Suprapubic skin (tissue), 4 donors: ENCODE results near the gene CHTOP. TPM values are rescaled to one million over a fixed set of nuclear protein-coding genes. Genes with fewer than 3 reads are reported as not detected.
"Not testable (repeated sequence)": the region's sequence is repeated elsewhere in the genome, so short reads cannot be mapped to it uniquely, and the experiment has no call there.

ENCODE experiments used
- DNase-seq, 2 donors: peaks; one replicate each; pipeline ENCODE4 v3.0.0-alpha.2; 2019; ENCODE audit warnings: low spot score in 2 of 2
- H3K27ac ChIP-seq: fragments of 200-600 bp; sonication (generic); one replicate; pipeline ENCODE4 v1.5.1; 2019
- H3K27me3 ChIP-seq: fragments of 200-600 bp; sonication (generic); one replicate; pipeline ENCODE4 v1.5.1; 2019
- H3K36me3 ChIP-seq: fragments of 200-600 bp; sonication (generic); one replicate; pipeline ENCODE4 v1.5.1; 2019
- H3K4me1 ChIP-seq: fragments of 200-600 bp; sonication (generic); one replicate; pipeline ENCODE4 v1.5.1; 2019
- H3K4me3 ChIP-seq: fragments of 200-600 bp; sonication (generic); one replicate; pipeline ENCODE4 v1.5.1; 2019; ENCODE audit warnings: mild to moderate bottlenecking
- H3K9me3 ChIP-seq: fragments of 200-600 bp; sonication (generic); one replicate; pipeline ENCODE4 v1.5.1; 2019
- EP300 ChIP-seq: sonication (generic); formaldehyde crosslinking; IDR thresholded peaks from one replicate; pipeline ENCODE4 v1.6.1; 2017; ENCODE audit warnings: antibody characterized with exemption
- POLR2A ChIP-seq, 2 donors: fragments of 450-650 bp; IDR thresholded peaks; one replicate each; pipeline ENCODE4 v1.6.1; 2017; ENCODE audit warnings: antibody characterized with exemption in 2 of 2, mild to moderate bottlenecking in 2 of 2, moderate library complexity in 2 of 2
- POLR2AphosphoS5 ChIP-seq, 3 donors: sonication (generic); formaldehyde crosslinking; IDR thresholded peaks; one replicate each; pipeline ENCODE4 v1.6.1; 2017; ENCODE audit warnings: antibody characterized with exemption in 3 of 3
- WGBS: methylation state at CpG from one replicate; pipeline ENCODE4 v1.1.5; 2018; 5-methylcytosine and 5-hydroxymethylcytosine counted together
- total RNA-seq, 4 donors: library from RNA; depleted of rRNA; stranded (reverse); fragments of >200 nt; gene quantifications; one replicate each; pipeline ENCODE4 v1.1.0, GENCODE V29; 2016
- TF ChIP-seq, protein P1 (sequence below), 2 donors: fragments of 200-600 bp in 1 of 2; fragments of 450-650 bp in 1 of 2; sonication (generic) in 1 of 2; IDR thresholded peaks; one replicate each; pipeline ENCODE4 v1.5.1; 2016 to 2019; ENCODE audit warnings: antibody characterized with exemption in 2 of 2, mild to moderate bottlenecking in 1 of 2, moderate library complexity in 1 of 2

CHTOP gene
- total RNA-seq, 4 donors from 2014 or later, result 56.8 to 78.1 (median 58.2) TPM

DNA sequence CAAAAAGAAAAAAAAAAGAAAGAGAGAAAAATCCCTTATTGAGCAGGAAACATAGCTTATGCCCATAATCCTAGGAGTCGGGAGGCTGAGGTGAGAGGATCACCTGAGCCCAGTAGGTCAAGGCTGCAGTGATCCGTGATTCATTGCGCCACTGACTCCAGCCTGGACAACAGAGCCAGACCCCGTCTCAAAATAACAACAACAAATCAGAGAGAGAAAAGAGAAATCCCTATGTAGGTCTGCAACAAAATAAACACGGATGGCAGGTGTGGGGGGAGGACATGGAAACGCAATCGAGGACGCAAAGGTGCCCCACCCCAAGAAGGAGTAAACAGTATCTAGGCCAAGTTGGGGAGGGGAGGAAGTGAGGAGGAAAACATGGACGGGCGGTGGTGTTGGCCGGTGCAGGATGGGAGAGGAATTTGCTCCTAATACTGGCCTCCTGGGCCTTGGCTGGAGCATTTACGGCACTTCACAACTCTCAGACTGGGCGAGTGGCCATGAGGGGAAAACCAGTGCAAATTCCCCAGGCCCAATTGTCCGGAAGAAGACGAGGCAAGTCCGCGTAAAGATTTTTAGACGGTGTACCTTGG is 609 bp upstream of the CHTOP start:
- peaks cover 51% of the 10 kb centered on the region for H3K4me1 ChIP-seq
- peak overlapping the region; percentile 100 for H3K27ac ChIP-seq
- H3K4me3 ChIP-seq, result peak overlapping the region; percentile 87
- no peaks in the 10 kb centered on the region for H3K27me3 ChIP-seq
- DNase-seq, result no peak
- H3K9me3 ChIP-seq, result no peaks in the 10 kb centered on the region
- TF ChIP-seq EP300, result no peak
- TF ChIP-seq POLR2A (IDR thresholded peaks at IDR 0.05), result no peak
- no peak for TF ChIP-seq POLR2AphosphoS5 (IDR thresholded peaks at IDR 0.05)
- TF ChIP-seq, protein P1, sequence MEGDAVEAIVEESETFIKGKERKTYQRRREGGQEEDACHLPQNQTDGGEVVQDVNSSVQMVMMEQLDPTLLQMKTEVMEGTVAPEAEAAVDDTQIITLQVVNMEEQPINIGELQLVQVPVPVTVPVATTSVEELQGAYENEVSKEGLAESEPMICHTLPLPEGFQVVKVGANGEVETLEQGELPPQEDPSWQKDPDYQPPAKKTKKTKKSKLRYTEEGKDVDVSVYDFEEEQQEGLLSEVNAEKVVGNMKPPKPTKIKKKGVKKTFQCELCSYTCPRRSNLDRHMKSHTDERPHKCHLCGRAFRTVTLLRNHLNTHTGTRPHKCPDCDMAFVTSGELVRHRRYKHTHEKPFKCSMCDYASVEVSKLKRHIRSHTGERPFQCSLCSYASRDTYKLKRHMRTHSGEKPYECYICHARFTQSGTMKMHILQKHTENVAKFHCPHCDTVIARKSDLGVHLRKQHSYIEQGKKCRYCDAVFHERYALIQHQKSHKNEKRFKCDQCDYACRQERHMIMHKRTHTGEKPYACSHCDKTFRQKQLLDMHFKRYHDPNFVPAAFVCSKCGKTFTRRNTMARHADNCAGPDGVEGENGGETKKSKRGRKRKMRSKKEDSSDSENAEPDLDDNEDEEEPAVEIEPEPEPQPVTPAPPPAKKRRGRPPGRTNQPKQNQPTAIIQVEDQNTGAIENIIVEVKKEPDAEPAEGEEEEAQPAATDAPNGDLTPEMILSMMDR (IDR thresholded peaks at IDR 0.05), result no peak
- WGBS, result 41% methylated on average over 18 of the region's 18 CpGs
- peaks cover 21% of the 10 kb centered on the region for H3K36me3 ChIP-seq

DNA sequence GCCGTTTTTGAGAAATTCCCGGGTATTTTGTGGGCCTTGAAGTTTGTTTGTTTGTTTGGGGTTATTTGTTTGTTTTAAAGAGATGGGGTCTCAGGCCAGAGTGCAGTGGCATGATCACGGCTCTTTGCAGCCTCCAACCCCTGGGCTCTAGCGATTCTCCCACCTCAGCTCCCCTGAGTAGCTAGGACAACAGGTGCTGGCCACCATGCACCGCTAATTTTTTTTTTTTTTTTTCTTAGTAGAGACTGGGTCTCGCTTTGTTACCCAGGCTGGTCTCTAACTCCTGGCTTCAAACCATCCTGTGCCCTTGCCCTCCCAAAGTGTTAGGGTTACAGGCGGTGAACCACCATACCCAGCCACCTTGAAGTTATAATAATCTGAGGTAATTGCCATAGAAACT is 2.0 kb downstream of the CHTOP start:
- Histone ChIP-seq H3K36me3 (peaks cover 47% of the 10 kb centered on the region), H3K27ac (peak overlapping the region; percentile 100), H3K4me1 (peaks cover 37% of the 10 kb centered on the region), H3K4me3 (peak overlapping the region; percentile 87), H3K27me3 (no peaks in the 10 kb centered on the region), H3K9me3 (no peaks in the 10 kb centered on the region)
- 87% methylated on average over 7 of the region's 7 CpGs for WGBS
- no peak for DNase-seq
- TF ChIP-seq POLR2A (IDR thresholded peaks at IDR 0.05) (no peak), POLR2AphosphoS5 (IDR thresholded peaks at IDR 0.05) (no peak)
- TF ChIP-seq, protein P1 (IDR thresholded peaks at IDR 0.05), result no peak

DNA sequence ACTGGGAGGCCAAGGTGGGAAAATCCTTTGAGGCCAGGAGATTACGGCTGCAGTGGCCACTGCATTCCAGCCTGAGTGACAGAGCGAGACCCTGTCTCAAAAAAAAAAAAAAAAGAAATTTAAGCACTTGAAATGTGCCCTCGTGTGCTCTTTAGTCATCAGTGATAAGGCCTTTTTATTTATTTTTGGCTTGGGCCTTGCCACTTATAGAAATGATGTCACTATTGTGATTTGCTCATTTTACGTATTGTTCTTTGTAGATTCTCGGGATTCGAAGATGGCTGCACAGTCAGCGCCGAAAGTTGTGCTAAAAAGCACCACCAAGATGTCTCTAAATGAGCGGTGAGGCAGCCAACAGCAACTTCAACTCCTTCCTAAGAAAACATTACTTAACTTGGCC is 2.4 kb downstream of the CHTOP start:
- peaks cover 52% of the 10 kb centered on the region for H3K36me3 ChIP-seq
- peaks cover 37% of the 10 kb centered on the region for H3K4me1 ChIP-seq

DNA sequence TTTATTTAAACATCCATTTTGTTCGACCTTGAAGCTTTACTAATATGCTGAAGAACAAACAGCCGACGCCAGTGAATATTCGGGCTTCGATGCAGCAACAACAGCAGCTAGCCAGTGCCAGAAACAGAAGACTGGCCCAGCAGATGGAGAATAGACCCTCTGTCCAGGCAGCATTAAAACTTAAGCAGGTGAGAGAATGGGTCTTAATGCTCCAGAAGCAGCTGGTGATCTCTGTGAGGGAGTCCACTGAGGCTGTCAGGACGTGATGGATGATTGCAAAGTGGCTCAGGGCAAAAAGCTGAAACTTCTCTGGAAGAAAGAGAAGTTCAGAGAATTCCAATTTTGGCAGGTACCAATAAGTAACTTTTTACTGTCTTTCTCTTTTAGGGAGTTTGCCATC is 4.4 kb downstream of the CHTOP start:
- no peak overlapping the region for H3K4me3 ChIP-seq
- H3K27ac ChIP-seq, result no peak overlapping the region
- DNase-seq, result no peak

More for the DNA sequence above, 2.4 kb downstream of the CHTOP start:
- TF ChIP-seq POLR2A (IDR thresholded peaks at IDR 0.05) (no peak), EP300 (no peak), POLR2AphosphoS5 (IDR thresholded peaks at IDR 0.05) (no peak)
- TF ChIP-seq, protein P1 (IDR thresholded peaks at IDR 0.05), result no peak
- DNase-seq, result no peak
- no peak overlapping the region for H3K27ac ChIP-seq
- H3K4me3 ChIP-seq, result no peak overlapping the region
- H3K9me3 ChIP-seq, result no peaks in the 10 kb centered on the region
- no peaks in the 10 kb centered on the region for H3K27me3 ChIP-seq
- 96% methylated on average over 9 of the region's 9 CpGs for WGBS

DNA sequence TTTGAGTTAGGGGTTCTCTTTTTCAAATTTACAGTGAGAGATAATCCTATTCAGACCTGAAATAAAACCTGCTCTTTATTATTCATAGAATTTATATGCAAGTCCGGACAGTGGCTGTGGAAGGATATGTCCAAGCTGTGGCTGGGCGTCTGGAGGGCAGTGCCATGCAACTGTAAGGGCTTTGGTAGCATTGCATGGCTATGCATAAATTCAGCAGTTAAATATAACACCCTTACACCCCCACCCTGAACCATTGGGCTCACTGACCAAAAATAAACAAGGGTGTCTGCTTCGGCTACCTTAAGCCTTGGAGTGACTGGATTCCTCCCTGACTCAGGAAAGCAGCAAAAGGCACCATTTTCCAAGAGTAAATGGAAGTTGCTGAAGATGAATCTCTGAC is 5.4 kb downstream of the CHTOP start:
- Histone ChIP-seq H3K27ac (no peak overlapping the region), H3K36me3 (peaks cover 81% of the 10 kb centered on the region), H3K27me3 (no peaks in the 10 kb centered on the region), H3K4me1 (peaks cover 26% of the 10 kb centered on the region), H3K9me3 (no peaks in the 10 kb centered on the region), H3K4me3 (no peak overlapping the region)
- no peak for DNase-seq
- TF ChIP-seq EP300 (no peak), POLR2AphosphoS5 (IDR thresholded peaks at IDR 0.05) (no peak), POLR2A (IDR thresholded peaks at IDR 0.05) (no peak)
- TF ChIP-seq, protein P1 (IDR thresholded peaks at IDR 0.05), result no peak
- WGBS, result 96% methylated on average over 3 of the region's 3 CpGs

More for the DNA sequence above, 4.4 kb downstream of the CHTOP start:
- Histone ChIP-seq H3K36me3 (peaks cover 71% of the 10 kb centered on the region), H3K9me3 (no peaks in the 10 kb centered on the region), H3K4me1 (peaks cover 29% of the 10 kb centered on the region), H3K27me3 (no peaks in the 10 kb centered on the region)
- TF ChIP-seq, protein P1 (IDR thresholded peaks at IDR 0.05), result no peak
- no peak for TF ChIP-seq EP300
- TF ChIP-seq POLR2A (IDR thresholded peaks at IDR 0.05), result no peak
- no peak for TF ChIP-seq POLR2AphosphoS5 (IDR thresholded peaks at IDR 0.05)
- WGBS, result 87% methylated on average over 6 of the region's 6 CpGs

DNA sequence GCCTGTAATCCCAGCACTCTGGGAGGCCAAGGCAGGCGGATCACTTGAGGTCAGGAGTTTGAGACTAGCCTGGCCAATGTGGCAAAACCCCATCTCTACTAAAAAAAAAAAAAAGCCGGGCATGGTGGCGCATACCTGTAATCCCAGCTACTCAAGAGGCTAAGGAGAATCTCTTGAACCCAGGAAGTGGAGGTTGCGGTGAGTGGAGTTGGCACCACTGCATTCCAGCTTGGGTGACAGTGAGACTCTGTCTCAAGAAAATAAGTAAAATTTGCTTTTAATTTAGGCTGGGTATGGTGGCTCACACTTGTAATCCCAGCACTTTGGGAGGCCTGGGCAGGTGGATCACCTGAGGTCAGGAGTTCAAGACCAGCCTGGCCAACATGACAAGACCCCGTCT is 6.3 kb downstream of the CHTOP start:
- 96% methylated on average over 5 of the region's 5 CpGs for WGBS
- peaks cover 91% of the 10 kb centered on the region for H3K36me3 ChIP-seq
- H3K27me3 ChIP-seq, H3K9me3 ChIP-seq, H3K4me3 ChIP-seq, DNase-seq, H3K27ac ChIP-seq: not testable (repeated sequence)
- H3K4me1 ChIP-seq, result peaks cover 18% of the 10 kb centered on the region
